Fibroblast of upper back skin (primary cell): ENCODE data around the gene LOXHD1.

ENCODE experiments used
- DNase-seq: peaks from one replicate; pipeline ENCODE4 v3.0.0-alpha.2; 2013

LOXHD1 gene

DNA sequence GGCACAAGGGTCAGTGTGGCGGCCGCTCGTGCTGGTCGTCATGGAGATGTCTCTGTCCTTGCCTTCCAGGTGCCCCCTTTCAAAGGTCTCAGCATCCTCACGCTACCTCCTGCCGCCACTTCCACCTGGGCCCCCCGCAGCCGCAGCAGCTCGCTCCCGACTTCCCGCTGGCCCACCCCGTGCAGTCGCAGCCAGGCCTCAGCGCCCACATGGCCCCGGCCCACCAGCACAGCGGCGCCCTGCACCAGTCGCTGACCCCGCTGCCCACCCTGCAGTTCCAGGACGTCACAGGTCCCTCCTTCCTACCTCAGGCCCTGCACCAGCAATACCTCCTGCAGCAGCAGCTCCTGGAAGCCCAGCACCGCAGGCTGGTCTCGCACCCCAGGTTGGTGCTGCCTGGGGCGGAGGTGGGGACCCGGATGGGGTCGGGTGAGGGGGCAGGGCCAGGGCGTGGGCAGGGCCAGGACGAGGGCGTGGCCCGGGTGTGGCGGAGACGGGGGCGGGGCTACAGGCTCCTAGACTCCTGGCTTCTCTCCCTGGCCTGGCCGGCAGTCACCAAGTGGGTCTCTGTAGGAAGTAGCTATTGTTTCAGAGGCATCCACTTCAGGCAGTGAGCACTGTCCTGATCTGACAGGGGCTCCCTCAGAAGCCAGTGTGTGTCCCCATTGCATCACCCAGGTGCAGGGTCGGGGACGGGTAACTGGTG is 223.7 kb downstream of the LOXHD1 start:
- no peak for DNase-seq

DNA sequence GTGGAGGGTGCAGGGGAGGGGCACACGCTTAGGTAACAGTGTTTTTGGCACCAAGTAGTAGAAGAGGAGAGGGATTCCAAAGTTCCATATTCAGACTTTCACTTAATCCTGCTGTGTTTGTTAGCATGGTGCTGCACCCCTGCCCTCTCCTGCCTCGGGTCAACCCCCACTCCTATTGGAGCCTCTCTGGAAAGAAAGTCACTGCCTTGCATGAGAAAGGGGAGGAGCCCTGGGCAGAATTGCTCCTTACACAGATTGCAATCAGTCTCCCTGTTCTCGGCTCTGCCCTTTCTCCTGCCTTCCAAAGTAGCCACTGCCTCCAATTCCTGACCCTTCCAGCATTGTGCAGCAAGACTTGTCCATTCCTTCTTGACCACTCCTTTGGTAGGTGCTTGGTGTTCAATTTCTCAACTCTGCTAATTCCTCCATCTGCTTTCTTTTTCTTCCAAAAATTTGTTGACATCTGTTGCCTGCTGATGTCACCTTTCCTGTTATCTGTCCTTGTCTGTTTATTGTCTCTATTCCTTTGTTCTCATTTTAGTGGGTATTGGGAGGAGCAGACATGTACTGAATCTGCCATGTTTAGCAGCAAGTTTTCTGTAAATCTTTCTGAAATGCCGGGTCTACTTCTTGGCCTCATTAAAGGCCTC is 225.4 kb downstream of the LOXHD1 start:
- no peak for DNase-seq

DNA sequence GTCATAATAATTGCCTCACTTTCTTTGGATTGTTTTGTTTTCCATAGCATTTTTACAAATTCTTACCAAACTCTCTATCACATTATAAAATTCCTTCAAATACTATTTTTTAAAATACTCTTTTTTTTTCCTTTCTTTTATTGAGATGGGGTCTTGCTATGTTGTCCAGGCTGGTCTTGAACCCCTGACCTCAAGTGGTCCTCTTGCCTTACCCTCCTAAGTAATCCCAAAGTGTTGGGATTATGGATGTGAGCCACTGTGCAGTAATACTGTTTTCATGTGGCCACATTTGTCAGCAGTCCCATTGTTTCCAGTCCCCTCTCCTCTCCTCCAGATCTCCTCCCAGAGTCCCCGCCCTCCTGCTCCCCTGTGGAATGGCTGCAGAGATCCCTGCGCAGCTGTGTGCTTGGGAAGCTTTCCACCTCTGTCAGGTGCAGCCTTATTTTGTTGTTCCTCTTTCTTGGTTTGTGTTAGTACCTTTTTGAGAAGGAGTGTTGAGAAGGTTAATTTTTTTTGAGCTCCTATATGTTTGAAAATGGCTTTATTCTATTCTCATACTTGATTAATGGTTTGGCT is 227.3 kb downstream of the LOXHD1 start:
- DNase-seq: no peak

DNA sequence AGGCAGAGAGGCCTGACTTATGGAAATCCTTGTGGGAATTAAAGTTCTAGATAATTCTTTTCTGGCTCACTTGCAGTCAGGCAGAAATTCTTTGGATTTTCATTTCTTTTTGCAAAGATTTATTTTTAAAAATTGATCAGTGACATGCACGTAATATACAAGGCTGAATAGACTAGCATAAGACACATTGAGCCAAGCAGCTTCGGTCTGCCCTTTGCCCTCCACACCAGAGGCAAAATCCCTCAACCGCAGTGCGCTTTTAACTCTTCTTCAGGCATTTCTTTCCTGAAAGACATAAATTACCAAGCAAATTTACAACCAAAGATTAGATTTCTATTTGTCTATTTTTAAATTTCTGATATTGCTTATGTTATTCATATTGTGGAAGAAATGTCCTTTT is 227.9 kb downstream of the LOXHD1 start:
- DNase-seq: no peak

DNA sequence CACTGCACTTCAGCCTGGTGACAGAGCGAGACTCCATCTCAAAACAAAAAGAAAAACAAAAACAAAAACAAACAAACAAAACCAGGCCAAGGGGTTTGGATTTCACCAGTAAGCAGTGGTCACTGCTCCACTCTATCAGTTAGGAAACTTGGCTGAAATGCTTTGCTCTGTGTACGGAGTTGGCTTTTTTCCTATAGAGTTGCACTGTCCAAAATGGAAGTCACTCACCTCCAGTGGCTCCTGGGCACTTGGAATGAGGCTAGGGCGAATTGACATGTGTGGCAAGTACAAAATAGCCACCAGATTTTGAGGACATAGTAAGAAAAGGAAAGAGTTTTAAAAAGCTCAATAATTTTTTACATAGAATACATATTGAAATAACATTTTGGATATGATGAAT is 228.7 kb downstream of the LOXHD1 start:
- no peak for DNase-seq

DNA sequence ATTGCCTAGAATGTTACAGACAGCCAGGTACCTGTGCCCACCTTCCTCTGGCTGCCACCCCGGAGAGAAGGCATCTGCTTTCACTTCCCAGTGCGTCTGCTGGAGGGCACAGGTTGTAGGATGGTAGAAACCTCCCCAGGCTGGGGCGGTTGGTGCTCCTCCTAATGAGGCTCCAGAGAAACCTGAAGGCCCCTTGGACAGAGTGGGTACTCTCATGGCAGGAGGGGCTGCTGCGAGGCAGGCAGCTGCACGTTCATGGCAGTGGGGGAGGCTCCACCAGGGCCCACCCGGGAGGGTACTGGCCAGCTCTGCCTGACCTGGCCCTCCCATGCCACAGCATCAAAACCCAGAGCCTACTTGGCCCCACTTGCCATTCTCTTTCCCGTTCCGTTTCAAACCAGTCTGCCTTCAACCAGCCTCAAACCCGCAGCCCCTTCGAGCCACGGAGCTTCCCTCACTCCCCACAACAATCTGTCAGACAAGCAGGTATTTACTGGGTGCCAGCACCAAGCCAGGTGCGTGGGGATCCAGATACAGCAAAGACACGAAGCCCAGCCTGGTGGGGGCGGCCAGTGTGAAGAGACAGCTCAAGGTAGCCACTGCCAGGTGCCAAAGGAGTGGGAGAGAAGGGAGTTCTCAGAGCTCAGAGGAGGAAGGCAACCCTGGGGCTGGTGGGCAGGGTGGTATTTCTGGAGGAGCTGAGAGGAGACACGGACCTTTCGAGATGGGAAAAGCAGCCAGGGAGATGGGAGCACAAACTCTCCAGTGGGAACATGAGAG is 229.6 kb downstream of the LOXHD1 start:
- DNase-seq: no peak
